Lung (tissue), 12 donors: ENCODE results near the gene COL18A1. TPM values are rescaled to one million over a fixed set of nuclear protein-coding genes. Genes with fewer than 3 reads are reported as not detected.

Experiments used
- ATAC-seq: fragments of 200-7000 bp; cut with Tn5 transposase; one replicate; pipeline ENCODE4 v1.9.1; 2020; ENCODE audit warnings: moderate number of reproducible peaks; ENCODE audit not compliant: insufficient read depth, low FRiP score
- DNase-seq, 3 donors: peaks; one replicate each; pipeline ENCODE4 v3.0.0-alpha.2; 2013 to 2017
- H3K27ac ChIP-seq, 2 donors: one replicate each; pipeline ENCODE4 v1.5.1; 2013; ENCODE audit warnings: mild to moderate bottlenecking in 2 of 2, moderate library complexity in 2 of 2, control low read depth in 1 of 2, inconsistent platforms in 1 of 2, low read depth in 1 of 2, low read length in 1 of 2
- H3K27me3 ChIP-seq, 3 donors: one replicate each; pipeline ENCODE4 v1.5.1; 2013; ENCODE audit warnings: low read length in 2 of 3; ENCODE audit not compliant: control insufficient read depth in 3 of 3, insufficient read depth in 3 of 3
- H3K36me3 ChIP-seq, 4 donors: one replicate each; pipeline ENCODE4 v1.5.1; 2013; ENCODE audit warnings: low read length in 4 of 4, mild to moderate bottlenecking in 1 of 4, moderate library complexity in 1 of 4; ENCODE audit not compliant: control insufficient read depth in 4 of 4, insufficient read depth in 4 of 4
- H3K4me1 ChIP-seq, 5 donors: one replicate each; pipeline ENCODE4 v1.5.1; 2013; ENCODE audit warnings: low read length in 5 of 5, mild to moderate bottlenecking in 2 of 5, moderate library complexity in 1 of 5; ENCODE audit not compliant: control insufficient read depth in 5 of 5, insufficient read depth in 5 of 5
- H3K4me3 ChIP-seq: one replicate; pipeline ENCODE4 v1.5.1; 2013; ENCODE audit warnings: mild to moderate bottlenecking, control low read depth, moderate library complexity
- H3K9ac ChIP-seq, 2 donors: one replicate each; pipeline ENCODE4 v1.5.1; 2013; ENCODE audit warnings: low read length in 2 of 2, control low read depth in 1 of 2; ENCODE audit not compliant: insufficient read depth in 1 of 2
- H3K9me3 ChIP-seq, 4 donors: one replicate each; pipeline ENCODE4 v1.5.1; 2013; ENCODE audit warnings: low read length in 3 of 4, mild to moderate bottlenecking in 1 of 4, moderate library complexity in 1 of 4; ENCODE audit not compliant: control insufficient read depth in 4 of 4, insufficient read depth in 3 of 4
- WGBS, 2 donors: extraction: QIAGEN DNeasy Blood & Tissue Kit; methylation state at CpG; one replicate each; pipeline ENCODE4 v1.1.7; 2013; 5-methylcytosine and 5-hydroxymethylcytosine counted together
- polyA plus RNA-seq, 2 donors: library from polyadenylated mRNA; stranded (reverse); fragments of 200-250 nt; gene quantifications; one replicate each; pipeline ENCODE4 v1.2.1, GENCODE V29; 2013
- total RNA-seq, 2 donors: library from RNA; depleted of rRNA in 1 of 2; stranded (reverse); fragments of >200 nt in 1 of 2; gene quantifications; one replicate each; pipeline ENCODE4 v1.2.1, GENCODE V29; 2014 to 2021
- TF ChIP-seq, protein P1 (sequence below): IDR thresholded peaks from 2 replicates; pipeline ENCODE4 v1.5.1; 2012; ENCODE audit warnings: mild to moderate bottlenecking; ENCODE audit errors: control extremely low read depth, extremely low read depth
- donor health status: control.
- donor health status: control.
- donor health status: Bipolar disorder and iron deficiency.
- donor health status: healthy.
- donor health status: DM: yes; HTN: yes; CAD: no.

COL18A1 gene
- total and polyA plus RNA-seq, 4 donors, result 42.7 to 102 (median 45.8) TPM

DNA sequence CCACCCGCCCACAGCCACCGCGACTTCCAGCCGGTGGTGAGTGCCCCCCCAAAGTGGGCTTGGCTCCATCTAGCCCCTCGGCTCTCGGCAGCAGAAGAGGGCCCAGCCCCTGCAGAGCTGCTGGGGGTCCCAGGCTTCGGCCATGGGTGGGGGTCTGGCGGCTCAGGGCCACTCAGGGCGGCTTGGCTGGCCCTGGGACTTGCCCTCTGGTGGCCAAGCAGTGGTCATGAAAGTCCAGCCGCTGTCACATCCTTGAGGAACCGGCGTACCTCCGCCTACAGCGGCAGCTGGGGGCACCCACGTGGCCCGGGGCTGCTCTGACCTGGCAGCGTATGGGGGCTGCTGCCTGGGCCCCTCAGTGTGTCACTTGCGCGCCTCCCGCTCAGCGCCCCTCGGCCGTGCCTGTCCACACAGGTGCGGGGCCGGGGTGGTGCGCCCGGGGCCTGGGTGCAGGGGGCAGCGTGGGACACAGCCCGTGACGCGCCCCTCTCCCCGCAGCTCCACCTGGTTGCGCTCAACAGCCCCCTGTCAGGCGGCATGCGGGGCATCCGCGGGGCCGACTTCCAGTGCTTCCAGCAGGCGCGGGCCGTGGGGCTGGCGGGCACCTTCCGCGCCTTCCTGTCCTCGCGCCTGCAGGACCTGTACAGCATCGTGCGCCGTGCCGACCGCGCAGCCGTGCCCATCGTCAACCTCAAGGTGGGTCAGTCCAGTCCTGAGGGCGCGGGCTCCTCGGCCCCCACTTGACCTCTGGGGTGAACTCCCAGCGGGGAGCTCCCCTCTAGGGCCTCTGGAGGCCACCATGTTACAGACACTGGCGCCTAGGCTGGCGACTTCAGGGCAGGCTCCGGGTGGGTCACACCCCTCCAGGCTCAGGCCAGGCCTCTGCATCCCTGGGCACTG, 104.9 kb downstream of the COL18A1 start:
- peaks cover 0 to 33% (median 0%) of the 10 kb centered on the region in 4 donors for H3K36me3 ChIP-seq

DNA sequence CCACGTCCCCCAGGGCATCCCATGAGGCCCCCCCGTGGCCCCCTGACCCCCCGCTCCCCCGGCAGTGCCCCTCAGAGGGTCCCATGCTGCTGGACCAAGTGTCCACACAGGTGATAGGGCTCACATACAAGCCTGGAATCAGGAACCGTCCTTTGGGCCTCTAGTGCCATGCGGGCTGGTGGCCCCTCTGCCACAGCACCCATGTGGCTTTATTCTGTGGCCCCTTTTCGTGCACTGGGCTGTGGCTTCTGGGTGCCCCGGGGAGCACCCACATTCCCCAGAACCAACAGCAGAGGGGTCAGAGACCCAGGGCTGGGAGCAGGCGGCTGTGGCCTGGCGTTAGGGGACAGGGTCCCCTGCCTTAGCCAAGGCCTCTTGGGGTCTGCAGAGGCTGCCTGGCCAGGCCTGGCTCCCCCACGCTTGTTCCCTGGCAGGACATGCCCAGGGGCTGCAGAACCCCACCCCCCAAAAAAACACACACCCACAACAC, 105.5 kb downstream of the COL18A1 start:
- Histone ChIP-seq H3K9ac (no peak overlapping the region), H3K4me1 (peaks cover 0 to 26% (median 10%) of the 10 kb centered on the region in 5 donors), H3K9me3 (no peaks in the 10 kb centered on the region), H3K36me3 (peaks cover 0 to 35% (median 0%) of the 10 kb centered on the region in 4 donors), H3K4me3 (no peak overlapping the region), H3K27ac (no peak overlapping the region), H3K27me3 (no peaks in the 10 kb centered on the region)
- ATAC-seq, result no peak
- DNase-seq, result no peak
- TF ChIP-seq, protein P1, sequence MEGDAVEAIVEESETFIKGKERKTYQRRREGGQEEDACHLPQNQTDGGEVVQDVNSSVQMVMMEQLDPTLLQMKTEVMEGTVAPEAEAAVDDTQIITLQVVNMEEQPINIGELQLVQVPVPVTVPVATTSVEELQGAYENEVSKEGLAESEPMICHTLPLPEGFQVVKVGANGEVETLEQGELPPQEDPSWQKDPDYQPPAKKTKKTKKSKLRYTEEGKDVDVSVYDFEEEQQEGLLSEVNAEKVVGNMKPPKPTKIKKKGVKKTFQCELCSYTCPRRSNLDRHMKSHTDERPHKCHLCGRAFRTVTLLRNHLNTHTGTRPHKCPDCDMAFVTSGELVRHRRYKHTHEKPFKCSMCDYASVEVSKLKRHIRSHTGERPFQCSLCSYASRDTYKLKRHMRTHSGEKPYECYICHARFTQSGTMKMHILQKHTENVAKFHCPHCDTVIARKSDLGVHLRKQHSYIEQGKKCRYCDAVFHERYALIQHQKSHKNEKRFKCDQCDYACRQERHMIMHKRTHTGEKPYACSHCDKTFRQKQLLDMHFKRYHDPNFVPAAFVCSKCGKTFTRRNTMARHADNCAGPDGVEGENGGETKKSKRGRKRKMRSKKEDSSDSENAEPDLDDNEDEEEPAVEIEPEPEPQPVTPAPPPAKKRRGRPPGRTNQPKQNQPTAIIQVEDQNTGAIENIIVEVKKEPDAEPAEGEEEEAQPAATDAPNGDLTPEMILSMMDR, result no peak
- WGBS, 2 donors, result 85 to 95% methylated on average over 7 to 11 of the region's 11 CpGs

More for the DNA sequence above, 104.9 kb downstream of the COL18A1 start:
- TF ChIP-seq, protein P1, result no peak
- Histone ChIP-seq H3K4me3 (no peak overlapping the region), H3K9me3 (no peaks in the 10 kb centered on the region), H3K27me3 (no peaks in the 10 kb centered on the region), H3K4me1 (peaks cover 0 to 26% (median 10%) of the 10 kb centered on the region in 5 donors), H3K9ac (no peak overlapping the region), H3K27ac (no peak overlapping the region)
- DNase-seq, result no peak
- no peak for ATAC-seq
- WGBS, 2 donors, result 93 to 94% methylated on average over 55 to 61 of the region's 61 CpGs

DNA sequence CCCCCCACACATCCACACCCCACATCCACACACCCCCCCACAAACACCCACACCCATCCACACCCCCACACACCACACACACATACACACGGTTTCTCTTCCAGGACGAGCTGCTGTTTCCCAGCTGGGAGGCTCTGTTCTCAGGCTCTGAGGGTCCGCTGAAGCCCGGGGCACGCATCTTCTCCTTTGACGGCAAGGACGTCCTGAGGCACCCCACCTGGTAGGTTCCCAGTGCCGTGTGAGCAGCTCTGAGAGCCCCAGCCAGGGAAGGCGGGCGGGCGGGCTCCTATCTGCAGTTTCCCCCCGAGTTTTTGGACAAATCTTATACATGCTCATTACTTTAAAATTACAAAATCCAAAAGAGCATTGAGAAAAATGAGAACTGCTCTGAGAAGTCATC, 106.0 kb downstream of the COL18A1 start:
- H3K4me3 ChIP-seq, result no peak overlapping the region
- WGBS, 2 donors, result 82 to 87% methylated on average over 12 of the region's 12 CpGs
- H3K9me3 ChIP-seq, result no peaks in the 10 kb centered on the region
- no peak for DNase-seq
- H3K27ac ChIP-seq, result no peak overlapping the region
- H3K9ac ChIP-seq, result no peak overlapping the region
- TF ChIP-seq, protein P1, result no peak
- H3K27me3 ChIP-seq, result no peaks in the 10 kb centered on the region
- peaks cover 0 to 26% (median 10%) of the 10 kb centered on the region in 5 donors for H3K4me1 ChIP-seq
- H3K36me3 ChIP-seq, result peaks cover 0 to 35% (median 0%) of the 10 kb centered on the region in 4 donors
- no peak for ATAC-seq
